A673 (cell line): ENCODE results near the gene WHRN. TPM values are rescaled to one million over a fixed set of nuclear protein-coding genes. Genes with fewer than 3 reads are reported as not detected.

Experiments
- BruUV-seq: library from RNA; stranded (reverse); fragments of 400-500 nt; replicated peaks from 2 replicates; lab custom pipeline; 2021; lab: Mats Ljungman, UMichigan
- CTCF ChIA-PET: fragments of 300-600 bp; sonication (Branson Sonifier 250); formaldehyde crosslinking; loops from one replicate; lab custom pipeline; 2022; ENCODE audit warnings: antibody characterized with exemption; lab: Charles Lee
- POLR2A ChIA-PET: fragments of 300-600 bp; sonication (Branson Sonifier 250); formaldehyde crosslinking; loops from one replicate; lab custom pipeline; 2022; ENCODE audit warnings: antibody characterized with exemption; ENCODE audit not compliant: low non-redundant PET; lab: Charles Lee
- DNase-seq: peaks from one replicate; pipeline ENCODE4 v3.0.0-alpha.2; 2015; ENCODE audit warnings: low spot score
- H3K27ac ChIP-seq: fragments of 200-600 bp; sonication (generic); 2 replicates; pipeline ENCODE4 v1.5.1; 2016; ENCODE audit warnings: mixed run types, low read depth, mild to moderate bottlenecking, mixed read lengths, antibody characterized with exemption, low read length; ENCODE audit not compliant: poor library complexity, severe bottlenecking
- H3K27me3 ChIP-seq: fragments of 200-600 bp; sonication (generic); replicated peaks from 2 replicates; pipeline ENCODE4 v1.6.1; 2017; ENCODE audit warnings: mixed run types, low read depth, mild to moderate bottlenecking, mixed read lengths, antibody characterized with exemption, low read length; ENCODE audit not compliant: insufficient read depth, poor library complexity
- H3K36me3 ChIP-seq: fragments of 200-600 bp; sonication (generic); 2 replicates; pipeline ENCODE4 v1.6.1; 2016; ENCODE audit warnings: mixed run types, mild to moderate bottlenecking, mixed read lengths, antibody characterized with exemption, low read length; ENCODE audit not compliant: insufficient read depth, poor library complexity, severe bottlenecking
- H3K4me1 ChIP-seq: fragments of 200-600 bp; sonication (generic); 2 replicates; pipeline ENCODE4 v1.6.1; 2017; ENCODE audit warnings: mixed run types, mild to moderate bottlenecking, mixed read lengths, antibody characterized with exemption, low read length; ENCODE audit not compliant: insufficient read depth, poor library complexity, severe bottlenecking
- H3K4me3 ChIP-seq: fragments of 200-600 bp; sonication (generic); 2 replicates; pipeline ENCODE4 v1.5.1; 2016; ENCODE audit warnings: low read depth, mixed run types, mild to moderate bottlenecking, mixed read lengths, low read length; ENCODE audit not compliant: poor library complexity, severe bottlenecking
- H3K9me3 ChIP-seq: fragments of 200-600 bp; sonication (generic); 2 replicates; pipeline ENCODE4 v1.6.1; 2016; ENCODE audit warnings: mixed run types, low read depth, mild to moderate bottlenecking, mixed read lengths, antibody characterized with exemption, low read length; ENCODE audit not compliant: poor library complexity, severe bottlenecking
- CTCF ChIP-seq: fragments of 300-800, 200-600 bp; sonication (generic); conservative IDR thresholded peaks from 2 replicates; pipeline ENCODE4 v1.5.1; 2017; ENCODE audit warnings: low read depth, mild to moderate bottlenecking, antibody characterized with exemption, low read length, moderate library complexity, mixed read lengths
- EZH2 ChIP-seq: fragments of 200-600 bp; sonication (generic); IDR thresholded peaks from 2 replicates; pipeline ENCODE4 v1.6.1; 2017; ENCODE audit warnings: borderline replicate concordance, low read depth, mild to moderate bottlenecking, mixed read lengths, antibody characterized with exemption, low read length; ENCODE audit not compliant: poor library complexity, severe bottlenecking
- intact Hi-C: fragments of 100-400 bp; cut with micrococcal nuclease; formaldehyde crosslinking; loops from one replicate; pipeline ENCODE4 v1.10.0; 2022; ENCODE audit not compliant: unreplicated experiment
- total RNA-seq: library from RNA; stranded (reverse); gene quantifications from 2 replicates; pipeline ENCODE4 v1.2.3, GENCODE V29; 2021

WHRN gene
- total RNA-seq, 1 experiment from 2014 or later: 9.1 TPM

- ChIA-PET CTCF (no interaction called here), POLR2A (no interaction called here)
- DNase-seq: no peak
- H3K4me3 ChIP-seq: no peak overlapping the region
- no TSS peak for BruUV-seq
- H3K27me3 ChIP-seq: no peaks in the 10 kb centered on the region
- no peak overlapping the region for H3K27ac ChIP-seq
- intact Hi-C loops: no loop called here
- H3K36me3 ChIP-seq: peaks cover 54% of the 10 kb centered on the region
- H3K4me1 ChIP-seq: no peaks in the 10 kb centered on the region
- H3K9me3 ChIP-seq: no peaks in the 10 kb centered on the region
- TF ChIP-seq CTCF: no peak
- no peak for TF ChIP-seq EZH2
Measured at GRCh38 chr9:114355821-114356220, 149.5 kb downstream of the WHRN start.

Other genes with a start within 250 kb of the WHRN start
- gene ORM1, start 182.4 kb downstream of the WHRN start, total RNA-seq: not detected in 2 replicates
- gene ORM2, start 175.6 kb downstream of the WHRN start, total RNA-seq: not detected in 2 replicates
- 20.4 and 28.8 TPM in 2 replicates for gene AKNA, start 117.5 kb downstream of the WHRN start, total RNA-seq
- 122 and 132 TPM in 2 replicates for gene ATP6V1G1, start 82.3 kb upstream of the WHRN start, total RNA-seq
- gene TMEM268, start 105.8 kb upstream of the WHRN start, total RNA-seq: 20.1 and 21.4 TPM in 2 replicates
- not detected in 2 replicates for gene TEX53, start 152.3 kb upstream of the WHRN start, total RNA-seq
- not detected in 2 replicates for gene TEX48, start 176.7 kb upstream of the WHRN start, total RNA-seq